ENCODE measurements around the gene SHPK.

DNA sequence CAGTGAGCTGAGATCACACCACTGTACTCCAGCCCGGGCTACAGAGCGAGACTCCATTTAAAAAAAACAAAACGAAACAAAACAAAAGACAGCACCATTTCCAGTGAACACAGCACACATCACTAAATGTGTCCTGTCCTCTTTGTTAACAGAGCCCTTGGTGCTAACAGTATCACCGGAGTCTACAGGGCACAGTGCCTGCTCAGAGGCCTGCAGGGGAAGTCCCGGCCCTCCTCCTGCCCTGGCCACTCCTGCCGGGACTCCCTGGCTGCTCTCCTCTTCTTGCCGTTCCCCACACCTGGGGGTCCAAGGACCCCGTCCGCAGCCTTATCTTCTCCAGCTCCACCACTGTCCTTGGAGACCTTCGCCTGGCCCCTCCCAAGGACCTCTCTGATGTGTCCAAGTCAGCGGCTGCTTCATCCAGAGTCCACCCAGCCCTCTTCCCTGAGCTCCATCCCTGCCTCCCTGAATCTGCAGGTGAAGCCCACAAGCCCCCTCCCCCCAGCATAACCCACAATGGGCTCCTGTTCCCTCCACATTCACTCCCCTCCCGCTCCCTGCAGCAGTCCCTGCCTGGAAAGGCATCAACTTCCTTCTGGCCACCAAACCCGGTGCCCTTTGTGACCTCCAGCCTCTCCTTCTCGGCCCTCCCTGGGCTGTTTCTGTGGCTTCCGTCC, 35.4 kb downstream of the SHPK start:
- TF ChIP-seq POLR2A (IDR thresholded peaks at IDR 0.05) (no peak), POLR2AphosphoS5 (IDR thresholded peaks at IDR 0.05) (no peak), EP300 (IDR thresholded peaks at IDR 0.05) (no peak)
- TF ChIP-seq, protein P1, sequence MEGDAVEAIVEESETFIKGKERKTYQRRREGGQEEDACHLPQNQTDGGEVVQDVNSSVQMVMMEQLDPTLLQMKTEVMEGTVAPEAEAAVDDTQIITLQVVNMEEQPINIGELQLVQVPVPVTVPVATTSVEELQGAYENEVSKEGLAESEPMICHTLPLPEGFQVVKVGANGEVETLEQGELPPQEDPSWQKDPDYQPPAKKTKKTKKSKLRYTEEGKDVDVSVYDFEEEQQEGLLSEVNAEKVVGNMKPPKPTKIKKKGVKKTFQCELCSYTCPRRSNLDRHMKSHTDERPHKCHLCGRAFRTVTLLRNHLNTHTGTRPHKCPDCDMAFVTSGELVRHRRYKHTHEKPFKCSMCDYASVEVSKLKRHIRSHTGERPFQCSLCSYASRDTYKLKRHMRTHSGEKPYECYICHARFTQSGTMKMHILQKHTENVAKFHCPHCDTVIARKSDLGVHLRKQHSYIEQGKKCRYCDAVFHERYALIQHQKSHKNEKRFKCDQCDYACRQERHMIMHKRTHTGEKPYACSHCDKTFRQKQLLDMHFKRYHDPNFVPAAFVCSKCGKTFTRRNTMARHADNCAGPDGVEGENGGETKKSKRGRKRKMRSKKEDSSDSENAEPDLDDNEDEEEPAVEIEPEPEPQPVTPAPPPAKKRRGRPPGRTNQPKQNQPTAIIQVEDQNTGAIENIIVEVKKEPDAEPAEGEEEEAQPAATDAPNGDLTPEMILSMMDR (IDR thresholded peaks at IDR 0.05): no peak

All from upper lobe of left lung (tissue), 4 donors.